Mesendoderm (in vitro differentiated cells): ENCODE results near the gene OR5J2.
"Not testable (repeated sequence)": the region's sequence is repeated elsewhere in the genome, so short reads cannot be mapped to it uniquely, and the experiment has no call there.

Source experiments
- DNase-seq: peaks from one replicate; pipeline ENCODE4 v3.0.0; 2013
- H2AK5ac ChIP-seq: 2 replicates; pipeline ENCODE4 v1.6.1; 2013; ENCODE audit warnings: low read length, inconsistent platforms
- H2BK120ac ChIP-seq: 2 replicates; pipeline ENCODE4 v1.6.1; 2013; ENCODE audit warnings: low read depth, mild to moderate bottlenecking, low read length, moderate library complexity, mixed read lengths
- H2BK15ac ChIP-seq: replicated peaks from 2 replicates; pipeline ENCODE4 v1.6.1; 2013; ENCODE audit warnings: low read depth, mild to moderate bottlenecking, moderate library complexity
- H2BK5ac ChIP-seq: 2 replicates; pipeline ENCODE4 v1.6.1; 2013; ENCODE audit warnings: low read length, inconsistent platforms
- H3K18ac ChIP-seq: 2 replicates; pipeline ENCODE4 v1.6.1; 2013; ENCODE audit warnings: mild to moderate bottlenecking, low read length, mixed read lengths
- H3K23ac ChIP-seq: one replicate; pipeline ENCODE4 v1.6.1; 2013; ENCODE audit warnings: low read length
- H3K27ac ChIP-seq: 2 replicates; pipeline ENCODE4 v1.5.1; 2013; ENCODE audit warnings: low read depth, mild to moderate bottlenecking, inconsistent platforms, low read length, moderate library complexity
- H3K27me3 ChIP-seq: 2 replicates; pipeline ENCODE4 v1.6.1; 2013; ENCODE audit warnings: low read length, control low read depth, mild to moderate bottlenecking, inconsistent platforms; ENCODE audit not compliant: insufficient read depth, poor library complexity
- H3K36me3 ChIP-seq: 2 replicates; pipeline ENCODE4 v1.6.1; 2013; ENCODE audit warnings: low read length, inconsistent platforms; ENCODE audit not compliant: control insufficient read depth, insufficient read depth
- H3K4ac ChIP-seq: one replicate; pipeline ENCODE4 v1.6.1; 2013; ENCODE audit warnings: low read depth, mild to moderate bottlenecking, low read length, moderate library complexity
- H3K4me1 ChIP-seq: 2 replicates; pipeline ENCODE4 v1.6.1; 2013; ENCODE audit warnings: low read depth, low read length, inconsistent platforms; ENCODE audit not compliant: control insufficient read depth
- H3K4me2 ChIP-seq: 2 replicates; pipeline ENCODE4 v1.6.1; 2013; ENCODE audit warnings: low read length
- H3K4me3 ChIP-seq: 2 replicates; pipeline ENCODE4 v1.5.1; 2013; ENCODE audit warnings: mild to moderate bottlenecking, low read length
- H3K56ac ChIP-seq: one replicate; pipeline ENCODE4 v1.6.1; 2013; ENCODE audit warnings: low read length
- H3K79me1 ChIP-seq: 2 replicates; pipeline ENCODE4 v1.6.1; 2013; ENCODE audit warnings: low read length, inconsistent platforms
- H3K79me2 ChIP-seq: 2 replicates; pipeline ENCODE4 v1.6.1; 2013; ENCODE audit warnings: mild to moderate bottlenecking, low read length; ENCODE audit not compliant: control insufficient read depth, insufficient read depth
- H3K9ac ChIP-seq: 2 replicates; pipeline ENCODE4 v1.6.1; 2013; ENCODE audit warnings: low read length, inconsistent platforms
- H4K5ac ChIP-seq: one replicate; pipeline ENCODE4 v1.6.1; 2013; ENCODE audit warnings: low read length
- H4K8ac ChIP-seq: one replicate; pipeline ENCODE4 v1.6.1; 2013; ENCODE audit warnings: low read depth, mild to moderate bottlenecking, control low read depth, low read length, moderate library complexity
- WGBS: extraction: QIAGEN DNeasy Blood & Tissue Kit; methylation state at CpG from one replicate; pipeline ENCODE4 v1.1.7; 2013; ENCODE audit warnings: low lambda C conversion rate, missing lambda C conversion rate; ENCODE audit not compliant: insufficient coverage; ENCODE audit errors: extremely low coverage; 5-methylcytosine and 5-hydroxymethylcytosine counted together

The OR5J2 gene

DNA sequence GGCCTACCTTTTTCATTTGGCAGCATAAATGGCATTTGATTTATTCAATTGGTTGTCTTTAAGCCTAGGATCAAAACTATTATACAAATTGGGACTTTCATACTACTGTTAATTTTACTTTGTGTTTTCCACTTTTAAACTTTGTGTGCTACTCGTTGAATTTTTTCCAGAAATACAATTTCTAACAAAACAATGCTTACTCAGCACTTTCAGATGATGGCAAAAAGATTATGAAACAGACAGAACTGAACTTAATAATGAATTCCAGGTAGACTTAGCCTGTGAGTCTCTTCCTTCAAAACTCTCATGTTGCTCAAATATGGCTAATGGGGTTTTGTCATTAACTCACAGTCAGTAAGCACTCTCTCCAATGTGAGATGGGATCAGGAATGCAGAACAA is 31.4 kb downstream of the OR5J2 start:
- no peaks in the 10 kb centered on the region for H3K79me1 ChIP-seq
- no peak overlapping the region for H2AK5ac ChIP-seq
- no peaks in the 10 kb centered on the region for H3K4me1 ChIP-seq
- WGBS = no CpG with 5 or more reads among the region's 1 CpG
- no peak overlapping the region for H3K4me2 ChIP-seq
- H2BK15ac ChIP-seq = no peak overlapping the region
- H3K4ac ChIP-seq = no peak overlapping the region
- H3K36me3 ChIP-seq = no peaks in the 10 kb centered on the region
- no peak overlapping the region for H3K23ac ChIP-seq
- no peak overlapping the region for H2BK5ac ChIP-seq
- no peak overlapping the region for H4K5ac ChIP-seq
- DNase-seq = no peak
- no peak overlapping the region for H4K8ac ChIP-seq
- H3K79me2 ChIP-seq = no peaks in the 10 kb centered on the region
- no peak overlapping the region for H3K18ac ChIP-seq
- H2BK120ac ChIP-seq = no peak overlapping the region
- no peak overlapping the region for H3K56ac ChIP-seq
- H3K9ac ChIP-seq = no peak overlapping the region
- H3K4me3 ChIP-seq = no peak overlapping the region
- no peak overlapping the region for H3K27ac ChIP-seq
- no peaks in the 10 kb centered on the region for H3K27me3 ChIP-seq

DNA sequence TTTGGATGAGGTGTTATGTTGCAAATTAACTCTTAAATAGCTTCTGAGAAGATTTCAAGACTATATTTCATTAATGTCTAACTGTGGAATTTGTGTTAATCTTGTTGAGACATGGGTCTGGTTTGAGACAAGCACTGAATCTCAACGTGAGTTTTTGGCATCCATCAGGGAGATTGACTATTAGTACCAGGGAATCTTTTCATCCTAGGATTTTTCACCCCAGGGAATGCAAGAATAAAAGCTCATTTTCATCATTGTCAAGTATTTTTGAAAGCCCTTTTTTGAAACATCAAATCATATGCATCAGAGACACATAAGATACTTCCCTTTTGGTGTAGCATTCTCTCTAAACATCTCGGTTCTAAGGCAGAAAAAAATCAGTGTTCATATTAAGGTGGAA is 38.1 kb downstream of the OR5J2 start:
- H3K27ac ChIP-seq = no peak overlapping the region
- no peaks in the 10 kb centered on the region for H3K79me1 ChIP-seq
- no peak for DNase-seq
- H3K4me2 ChIP-seq = no peak overlapping the region
- H2AK5ac ChIP-seq = no peak overlapping the region
- H3K27me3 ChIP-seq = no peaks in the 10 kb centered on the region
- H3K36me3 ChIP-seq = no peaks in the 10 kb centered on the region
- H3K18ac ChIP-seq = no peak overlapping the region
- no peak overlapping the region for H2BK5ac ChIP-seq
- no peaks in the 10 kb centered on the region for H3K79me2 ChIP-seq
- H4K8ac ChIP-seq = no peak overlapping the region
- no peak overlapping the region for H2BK120ac ChIP-seq
- no peaks in the 10 kb centered on the region for H3K4me1 ChIP-seq
- H3K23ac ChIP-seq = no peak overlapping the region
- no peak overlapping the region for H3K4me3 ChIP-seq
- no peak overlapping the region for H4K5ac ChIP-seq
- WGBS = no CpG with 5 or more reads among the region's 2 CpGs
- H3K9ac ChIP-seq = no peak overlapping the region
- H2BK15ac ChIP-seq = no peak overlapping the region
- H3K56ac ChIP-seq = no peak overlapping the region
- H3K4ac ChIP-seq = no peak overlapping the region

DNA sequence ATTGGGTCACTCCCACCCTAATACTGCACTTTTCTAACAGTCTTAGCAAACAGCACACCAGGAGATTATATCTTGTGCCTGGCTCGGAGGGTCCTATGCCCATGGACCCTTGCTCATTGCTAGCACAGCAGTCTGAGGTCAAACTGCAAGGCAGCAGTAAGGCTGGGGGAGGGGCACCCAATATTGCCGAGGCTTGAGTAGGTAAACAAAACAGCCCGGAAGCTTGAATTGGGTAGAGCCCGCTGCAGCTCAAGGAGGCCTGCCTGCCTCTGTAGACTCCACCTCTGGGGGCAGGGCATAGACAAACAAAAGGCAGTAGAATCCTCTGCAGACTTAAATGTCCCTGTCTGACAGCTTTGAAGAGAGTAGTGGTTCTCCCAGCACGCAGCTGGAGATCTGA is 43.3 kb downstream of the OR5J2 start:
- not testable (repeated sequence) for H3K23ac ChIP-seq, H2BK5ac ChIP-seq, H3K79me2 ChIP-seq, H3K4me3 ChIP-seq, H3K79me1 ChIP-seq, DNase-seq, H4K5ac ChIP-seq, H3K18ac ChIP-seq, H3K36me3 ChIP-seq, H3K9ac ChIP-seq, H3K27ac ChIP-seq, H3K4ac ChIP-seq, H4K8ac ChIP-seq, H3K56ac ChIP-seq, H3K4me2 ChIP-seq, H3K27me3 ChIP-seq, H2BK15ac ChIP-seq, H2BK120ac ChIP-seq, H3K4me1 ChIP-seq, H2AK5ac ChIP-seq
- WGBS = no CpG with 5 or more reads among the region's 5 CpGs
